ENCODE measurements around the gene IGFL1.

DNA sequence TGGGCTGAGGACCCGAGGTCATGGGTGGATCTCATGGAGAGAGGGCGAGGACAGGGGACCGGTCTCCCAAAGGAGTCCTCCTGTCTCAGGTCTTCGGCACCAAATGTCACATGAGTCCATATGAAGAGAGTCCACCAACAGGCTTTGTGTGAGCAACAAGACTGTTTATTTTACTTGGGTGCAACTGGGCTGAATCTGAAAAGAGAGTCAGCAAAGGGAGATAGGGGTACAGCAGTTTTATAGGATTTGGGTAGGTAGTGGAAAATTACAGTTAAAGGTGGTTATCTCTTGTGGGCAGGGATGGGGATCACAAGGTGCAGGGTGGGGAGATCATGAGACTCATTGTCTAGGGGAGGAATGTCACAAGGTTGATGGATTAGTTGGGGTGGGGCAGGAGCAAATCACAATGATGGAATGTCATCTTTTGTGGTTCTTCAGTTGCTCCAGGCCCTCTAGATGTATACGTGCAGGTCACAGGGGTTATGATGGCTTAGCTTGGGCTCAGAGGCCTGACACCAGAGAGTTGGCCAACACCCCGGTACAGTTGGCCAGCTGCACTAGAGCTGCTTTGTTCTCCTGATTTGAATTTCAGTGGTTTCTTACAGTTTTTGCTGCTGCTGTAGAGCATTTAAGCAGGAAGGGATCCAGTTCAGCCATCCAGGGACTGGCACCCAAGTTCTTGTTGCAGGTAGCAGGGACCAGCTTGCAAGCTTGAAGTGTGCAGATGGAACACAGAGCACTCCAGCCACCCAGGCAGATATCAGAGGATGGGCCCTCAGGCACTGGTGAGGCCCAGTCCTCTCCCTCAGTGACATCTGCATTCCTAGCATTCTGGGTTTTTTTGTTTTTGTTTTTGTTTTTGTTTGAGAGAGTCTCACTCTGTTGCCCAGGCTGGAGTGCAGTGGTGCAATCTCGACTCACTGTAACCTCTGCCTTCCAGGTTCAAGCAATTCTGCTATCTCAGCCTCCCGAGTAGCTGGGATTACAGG is 26.4 kb upstream of the IGFL1 start:
- TF ChIP-seq RAD21 (IDR thresholded peaks at IDR 0.05; ENCODE audit: low read depth) (no peak), SRF (IDR thresholded peaks at IDR 0.05; ENCODE audit: low read depth) (no peak), EZH2phosphoT487 (IDR thresholded peaks at IDR 0.05; ENCODE audit: borderline replicate concordance) (no peak), SP1 (IDR thresholded peaks at IDR 0.05; ENCODE audit: low read depth) (no peak), POLR2A (IDR thresholded peaks at IDR 0.05; ENCODE audit: borderline replicate concordance, extremely low read depth, insufficient read depth, insufficient read length) (no peak), POLR2AphosphoS5 (IDR thresholded peaks at IDR 0.05; ENCODE audit: low read depth, low read length) (no peak), CEBPB (IDR thresholded peaks at IDR 0.05; ENCODE audit: low read depth) (no peak), EZH2 (IDR thresholded peaks at IDR 0.05) (no peak), YY1 (IDR thresholded peaks at IDR 0.05; ENCODE audit: extremely low read depth, insufficient replicate concordance, low read depth, low read length) (no peak)
- TF ChIP-seq, protein P1, sequence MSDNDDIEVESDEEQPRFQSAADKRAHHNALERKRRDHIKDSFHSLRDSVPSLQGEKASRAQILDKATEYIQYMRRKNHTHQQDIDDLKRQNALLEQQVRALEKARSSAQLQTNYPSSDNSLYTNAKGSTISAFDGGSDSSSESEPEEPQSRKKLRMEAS (IDR thresholded peaks at IDR 0.05), result no peak
- TF ChIP-seq, protein P2, sequence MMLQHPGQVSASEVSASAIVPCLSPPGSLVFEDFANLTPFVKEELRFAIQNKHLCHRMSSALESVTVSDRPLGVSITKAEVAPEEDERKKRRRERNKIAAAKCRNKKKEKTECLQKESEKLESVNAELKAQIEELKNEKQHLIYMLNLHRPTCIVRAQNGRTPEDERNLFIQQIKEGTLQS (IDR thresholded peaks at IDR 0.05), result no peak
- TF ChIP-seq, protein P3, sequence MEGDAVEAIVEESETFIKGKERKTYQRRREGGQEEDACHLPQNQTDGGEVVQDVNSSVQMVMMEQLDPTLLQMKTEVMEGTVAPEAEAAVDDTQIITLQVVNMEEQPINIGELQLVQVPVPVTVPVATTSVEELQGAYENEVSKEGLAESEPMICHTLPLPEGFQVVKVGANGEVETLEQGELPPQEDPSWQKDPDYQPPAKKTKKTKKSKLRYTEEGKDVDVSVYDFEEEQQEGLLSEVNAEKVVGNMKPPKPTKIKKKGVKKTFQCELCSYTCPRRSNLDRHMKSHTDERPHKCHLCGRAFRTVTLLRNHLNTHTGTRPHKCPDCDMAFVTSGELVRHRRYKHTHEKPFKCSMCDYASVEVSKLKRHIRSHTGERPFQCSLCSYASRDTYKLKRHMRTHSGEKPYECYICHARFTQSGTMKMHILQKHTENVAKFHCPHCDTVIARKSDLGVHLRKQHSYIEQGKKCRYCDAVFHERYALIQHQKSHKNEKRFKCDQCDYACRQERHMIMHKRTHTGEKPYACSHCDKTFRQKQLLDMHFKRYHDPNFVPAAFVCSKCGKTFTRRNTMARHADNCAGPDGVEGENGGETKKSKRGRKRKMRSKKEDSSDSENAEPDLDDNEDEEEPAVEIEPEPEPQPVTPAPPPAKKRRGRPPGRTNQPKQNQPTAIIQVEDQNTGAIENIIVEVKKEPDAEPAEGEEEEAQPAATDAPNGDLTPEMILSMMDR (IDR thresholded peaks at IDR 0.05 in 2 of 3, conservative IDR thresholded peaks at IDR 0.05 in 1 of 3; ENCODE audit: borderline replicate concordance in 1 of 3, insufficient read depth in 1 of 3, low read depth in 2 of 3, low read length in 2 of 3), result no peak
